CD4-positive, alpha-beta T cell treated with Interleukin-6 for 4 hours (primary cell): Measurements from ENCODE around the gene MARCHF2.
"Not testable (repeated sequence)": the region's sequence is repeated elsewhere in the genome, so short reads cannot be mapped to it uniquely, and the experiment has no call there.

ENCODE experiments used
- DNase-seq: peaks from one replicate; pipeline ENCODE4 v3.0.0-alpha.2; 2020; ENCODE audit warnings: mixed read lengths

The MARCHF2 gene

DNA sequence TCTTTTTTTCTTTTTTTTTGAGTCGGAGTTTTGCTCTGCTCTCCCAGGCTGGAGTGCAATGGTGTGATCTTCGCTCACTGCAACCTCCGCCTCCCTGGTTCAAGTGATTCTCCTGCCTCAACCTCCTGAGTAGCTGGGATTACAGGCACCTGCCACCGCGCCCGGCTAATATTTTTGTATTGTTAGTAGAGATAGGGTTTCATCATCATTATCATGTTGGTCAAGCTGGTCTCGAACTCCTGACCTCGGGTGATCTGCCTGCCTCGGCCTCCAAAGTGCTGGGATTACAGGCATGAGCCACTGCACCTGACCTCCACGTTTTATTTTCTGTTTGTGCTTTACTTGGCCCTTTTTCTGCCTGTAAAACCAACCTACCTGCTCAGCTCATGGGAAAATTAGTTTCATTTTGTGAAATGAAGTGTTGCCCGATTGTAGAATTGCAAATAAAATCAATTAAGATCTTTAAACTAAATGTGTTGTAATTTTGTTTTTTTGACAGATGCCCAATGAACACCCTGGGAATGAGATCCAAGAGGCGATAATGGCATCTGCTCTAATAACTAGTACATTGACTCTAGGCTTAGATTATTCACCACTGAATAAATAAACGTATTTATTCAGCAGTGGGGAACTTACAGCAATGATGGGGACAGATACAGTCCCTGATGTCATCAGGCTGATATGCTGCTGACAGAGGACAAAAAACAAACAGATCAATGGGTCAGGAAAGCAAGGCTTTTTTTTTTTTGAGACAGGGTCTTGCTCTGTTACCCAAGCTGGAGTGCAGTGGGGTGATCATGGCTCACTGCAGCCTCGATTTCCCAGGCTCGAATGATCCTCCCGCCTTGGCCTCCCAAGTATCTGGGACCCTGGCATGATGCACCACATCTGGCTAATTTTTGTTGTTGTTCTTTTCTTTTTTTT, 25.2 kb upstream of the MARCHF2 start:
- DNase-seq: no peak

DNA sequence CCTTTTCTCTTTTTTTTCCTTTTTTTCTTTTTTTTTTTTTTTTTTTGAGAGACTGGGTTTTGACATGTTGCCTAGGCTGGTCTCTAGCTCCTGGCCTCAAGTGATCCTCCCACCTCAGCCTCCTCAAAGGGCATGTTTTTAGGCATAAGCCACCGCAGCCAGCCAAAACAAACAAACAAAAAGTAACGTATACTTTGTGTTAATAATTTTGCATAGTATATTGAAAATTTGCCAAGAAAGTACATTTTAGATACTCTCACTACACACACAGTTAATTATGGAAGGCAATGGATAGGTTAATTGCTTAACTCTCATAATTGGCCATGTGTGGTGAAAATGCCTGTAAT, 24.5 kb upstream of the MARCHF2 start:
- DNase-seq: no peak

- DNase-seq: peak; percentile 98
Observed at GRCh38 chr19:8389891-8390616, 23.1 kb upstream of the MARCHF2 start, which contains the start of gene RAB11B. Gene RAB11B (plus strand): TSS chr19:8390360. CDS start chr19:8390417, 57 bp downstream.

DNA sequence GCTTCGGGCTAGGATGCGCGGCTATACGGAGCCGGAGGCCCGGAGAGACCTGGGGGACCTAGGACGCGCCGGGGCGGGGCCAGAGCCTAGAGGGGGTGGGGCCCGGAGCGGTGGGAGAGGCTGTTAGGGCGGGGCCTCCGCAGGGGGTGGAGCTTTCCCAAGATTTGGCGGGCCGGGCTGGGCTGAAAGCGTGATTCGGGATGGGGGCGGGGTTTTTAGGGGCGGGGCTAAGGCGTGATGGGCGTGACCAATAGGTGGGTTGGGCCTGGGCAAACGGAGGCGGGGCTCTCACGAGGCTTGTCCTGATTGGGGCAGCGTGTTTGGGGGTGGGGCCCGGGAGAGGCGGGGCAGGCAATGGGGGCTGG, 22.5 kb upstream of the MARCHF2 start:
- DNase-seq: peak; percentile 91

GRCh38 chr19:8391198-8392016, 21.7 kb upstream of the MARCHF2 start:
- no peak for DNase-seq

DNA sequence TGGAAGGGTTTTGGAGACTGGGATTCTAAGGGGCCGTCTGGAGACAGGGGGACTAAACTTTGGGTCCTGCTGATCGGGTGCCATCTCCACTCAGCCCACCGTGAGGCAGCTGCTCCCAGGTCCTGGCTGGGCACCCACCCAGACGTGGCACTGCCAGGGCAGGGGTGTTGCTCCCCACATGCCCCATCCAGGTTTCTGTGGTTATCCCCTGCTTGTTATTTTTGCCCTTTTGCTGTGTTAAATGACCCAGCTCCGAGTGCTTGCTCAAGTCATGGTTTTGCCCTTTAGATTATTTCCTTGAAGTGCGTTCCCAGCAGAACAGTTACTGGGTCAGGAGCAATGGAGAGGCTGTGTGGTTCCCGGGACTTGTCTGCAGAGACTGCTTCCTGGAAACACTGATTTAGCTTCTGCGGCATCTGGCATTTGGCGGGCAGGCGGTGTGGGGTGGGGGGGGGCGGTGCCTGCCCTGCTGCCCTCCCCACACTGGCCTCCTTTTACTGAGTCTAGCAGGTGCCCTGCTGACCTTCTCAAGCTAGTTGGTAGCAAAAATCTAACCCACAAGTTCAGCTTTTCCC, 21.0 kb upstream of the MARCHF2 start:
- no peak for DNase-seq

- no peak for DNase-seq
Observed at GRCh38 chr19:8393192-8393870, 19.8 kb upstream of the MARCHF2 start.

- no peak for DNase-seq
Observed at GRCh38 chr19:8393871-8394250, 19.2 kb upstream of the MARCHF2 start.

DNA sequence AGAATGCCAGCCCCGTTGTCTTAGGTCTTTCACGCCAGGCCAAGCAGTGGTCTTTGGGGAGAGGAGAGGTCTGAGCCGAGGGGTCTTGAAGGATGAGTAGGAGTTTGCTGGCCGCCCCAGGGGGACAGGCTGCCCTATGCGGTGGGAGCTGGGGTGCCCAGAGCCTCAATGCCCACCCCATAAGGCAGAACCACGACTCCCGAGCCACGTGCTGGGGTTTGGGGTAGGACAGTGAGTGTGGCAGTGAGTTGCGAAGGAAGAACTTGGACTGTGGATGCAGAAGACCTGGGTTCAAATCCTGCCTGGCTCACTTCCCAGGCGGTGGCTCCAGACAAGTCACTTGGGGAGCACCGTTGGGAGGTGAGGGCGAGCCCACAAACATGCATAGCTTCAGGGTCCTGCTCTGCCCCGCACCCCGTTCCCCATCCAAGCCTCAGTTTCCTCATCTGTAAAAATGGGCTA, 17.5 kb upstream of the MARCHF2 start:
- DNase-seq: no peak

- DNase-seq: no peak
Observed at GRCh38 chr19:8396185-8396562, 16.9 kb upstream of the MARCHF2 start.

DNA sequence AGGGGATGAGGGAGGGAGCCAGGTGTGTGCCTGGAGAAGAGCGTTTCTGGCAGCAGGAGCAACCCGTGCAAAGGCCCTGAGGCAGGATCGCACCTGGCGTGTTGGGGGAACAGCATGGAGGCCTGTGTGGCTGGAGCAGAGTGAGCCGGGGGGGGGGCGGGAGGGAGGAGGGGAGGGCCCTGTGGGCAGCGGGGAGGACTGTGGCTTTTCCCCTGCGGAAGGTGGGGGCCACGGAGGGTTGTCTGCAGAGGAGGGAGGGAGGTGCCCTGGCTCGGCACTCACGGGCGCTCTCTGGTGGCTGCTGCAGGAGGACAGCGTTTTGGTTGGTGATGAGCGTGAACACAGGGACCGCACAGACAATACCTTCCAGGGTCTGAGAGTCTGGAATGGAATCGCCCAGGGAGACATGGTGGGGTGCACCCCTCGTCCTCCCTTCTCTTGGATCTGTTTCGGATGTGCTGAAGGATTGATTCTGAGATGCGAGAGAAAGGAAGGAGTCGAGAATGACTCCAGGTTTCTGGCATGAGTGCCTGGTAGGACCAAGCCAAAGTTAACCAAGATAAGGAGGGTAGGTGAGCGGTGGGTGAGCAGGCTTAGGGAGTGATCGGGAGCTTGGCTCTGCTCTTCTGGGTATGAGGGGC, 16.4 kb upstream of the MARCHF2 start:
- peak; percentile 65 for DNase-seq

DNA sequence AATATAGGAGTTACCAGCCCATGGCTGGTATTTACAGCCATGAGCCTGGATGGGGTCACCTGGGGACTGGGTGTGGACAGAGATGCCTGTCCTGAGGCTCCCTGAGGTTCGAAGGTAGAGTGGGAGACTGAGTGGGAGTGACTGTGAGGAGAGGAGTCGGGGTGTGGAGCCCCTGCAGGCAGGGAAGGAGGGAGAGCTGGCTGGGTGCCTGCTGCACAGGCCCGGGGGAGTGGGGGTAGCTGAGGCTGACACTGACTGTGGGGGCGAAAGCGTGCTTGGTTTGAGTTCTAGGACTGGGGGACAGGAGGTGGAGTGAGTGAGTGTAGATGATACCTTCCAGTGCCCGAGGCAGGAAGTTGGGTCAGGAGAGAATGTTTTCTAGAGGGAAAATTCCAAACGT, 15.8 kb upstream of the MARCHF2 start:
- no peak for DNase-seq

- no peak for DNase-seq
Observed at GRCh38 chr19:8397746-8398310, 15.3 kb upstream of the MARCHF2 start.

DNA sequence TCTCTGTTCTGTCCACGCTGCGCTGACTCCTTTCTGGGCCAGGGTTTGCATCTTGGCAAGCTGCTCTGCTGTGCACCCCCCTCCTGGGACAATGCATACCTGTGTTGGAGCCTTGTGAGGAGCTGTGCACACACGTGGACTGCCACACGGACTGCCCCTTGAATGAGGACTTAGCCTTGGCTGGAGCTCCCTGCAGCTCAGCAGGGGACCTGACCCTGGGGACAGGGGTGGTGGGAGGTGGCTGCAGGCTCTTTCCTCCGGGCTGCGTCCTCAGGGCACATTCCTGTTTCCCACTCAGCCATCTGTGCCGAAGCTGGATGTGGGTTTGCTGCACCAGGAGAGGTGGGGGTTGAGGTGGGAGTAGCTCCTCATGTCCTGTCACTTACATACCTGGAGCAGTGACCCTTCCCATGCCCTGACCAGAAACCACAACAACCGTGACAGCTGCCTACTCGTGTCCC, 14.8 kb upstream of the MARCHF2 start:
- no peak for DNase-seq

DNA sequence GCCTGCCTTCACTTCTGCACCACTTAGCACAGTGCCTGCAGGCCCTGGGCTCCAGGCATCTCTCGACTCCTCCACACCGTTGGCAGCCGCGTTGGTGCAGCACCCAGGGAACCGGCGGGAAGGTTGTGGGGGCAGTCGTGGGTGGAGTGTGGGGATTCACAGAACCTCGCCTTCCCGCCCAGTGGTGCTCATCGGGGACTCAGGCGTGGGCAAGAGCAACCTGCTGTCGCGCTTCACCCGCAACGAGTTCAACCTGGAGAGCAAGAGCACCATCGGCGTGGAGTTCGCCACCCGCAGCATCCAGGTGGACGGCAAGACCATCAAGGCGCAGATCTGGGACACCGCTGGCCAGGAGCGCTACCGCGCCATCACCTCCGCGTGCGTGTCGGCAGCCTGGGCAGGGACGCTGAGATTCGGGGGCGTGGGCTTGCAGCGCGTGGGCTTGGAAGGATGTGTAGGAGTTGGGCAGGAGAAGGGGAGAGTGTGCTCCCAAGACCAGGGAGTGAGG, 13.4 kb upstream of the MARCHF2 start:
- no peak for DNase-seq

- DNase-seq: no peak
Observed at GRCh38 chr19:8401981-8402411, 11.1 kb upstream of the MARCHF2 start.

- no peak for DNase-seq
Observed at GRCh38 chr19:8403098-8403819, 9.8 kb upstream of the MARCHF2 start.

DNA sequence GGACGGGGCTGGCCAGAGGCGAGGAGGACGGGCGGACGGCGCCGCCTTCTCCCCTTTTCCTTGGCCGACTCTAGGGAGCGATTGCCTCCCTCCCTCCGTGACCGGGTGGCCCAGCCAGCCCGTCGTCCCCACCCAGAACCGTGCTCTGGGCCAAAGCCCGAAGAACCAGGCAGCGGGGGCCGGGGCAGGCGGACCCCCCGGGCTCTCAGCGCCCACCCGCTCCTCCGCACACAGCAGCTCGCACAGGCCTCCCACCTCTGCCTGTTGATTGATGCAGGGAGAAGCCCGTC, 9.3 kb upstream of the MARCHF2 start:
- DNase-seq: no peak

- no peak for DNase-seq
Observed at GRCh38 chr19:8404391-8405151, 8.5 kb upstream of the MARCHF2 start.

GRCh38 chr19:8410718-8411117, 2.4 kb upstream of the MARCHF2 start:
- not testable (repeated sequence) for DNase-seq
